ENCODE results near the gene MSX2. TPM values are rescaled to one million over a fixed set of nuclear protein-coding genes. Genes with fewer than 3 reads are reported as not detected.

The MSX2 gene
- total and polyA plus RNA-seq, 2 of the 4 experiments (the other 2 are of a cell fraction): 2.2 to 3.7 TPM

GRCh38 chr5:174707671-174708070, 16.7 kb upstream of the MSX2 start:
- Histone ChIP-seq H2BK15ac (ENCODE audit: low read depth, low read length) (no peak overlapping the region), H2BK120ac (ENCODE audit: low read depth, low read length) (no peak overlapping the region), H4K20me1 (ENCODE audit: insufficient read depth, low read length) (no peaks in the 10 kb centered on the region), H3K9me1 (ENCODE audit: insufficient read depth, low read length) (no peaks in the 10 kb centered on the region; the same call in 1 of the 2 replicates), H3K18ac (ENCODE audit: low read depth, low read length) (no peak overlapping the region), H3K4me1 (ENCODE audit: control insufficient read depth, insufficient read depth, low read length) (peaks cover 4% of the 10 kb centered on the region; the same call in 1 of the 2 replicates), H2AK5ac (ENCODE audit: low read depth, low read length) (no peak overlapping the region), H3K36me3 (ENCODE audit: control insufficient read depth, insufficient read depth, low read length) (no peaks in the 10 kb centered on the region), H3K27me3 (ENCODE audit: control insufficient read depth, insufficient read depth, low read length) (peaks cover 41% of the 10 kb centered on the region), H4K5ac (ENCODE audit: low read depth, low read length) (no peak overlapping the region), H2AK9ac (replicated peaks; ENCODE audit: low read depth, low read length, poor library complexity) (no peak overlapping the region), H2AFZ (replicated peaks; ENCODE audit: low read length, poor library complexity) (no peak overlapping the region), H2BK20ac (ENCODE audit: low read depth, low read length) (no peak overlapping the region; the same call in 1 of the 2 replicates), H3K4me2 (ENCODE audit: low read depth, low read length) (peak overlapping the region; percentile 67), H3K4ac (ENCODE audit: low read depth, low read length) (no peak overlapping the region), H3K27ac (ENCODE audit: insufficient read depth, low read length) (no peak overlapping the region; the same call in 1 of the 2 replicates), H3K4me3 (ENCODE audit: insufficient read depth, low read depth, low read length) (no peak overlapping the region), H2BK5ac (ENCODE audit: low read depth, low read length, poor library complexity, severe bottlenecking) (no peak overlapping the region), H3K9me3 (ENCODE audit: control insufficient read depth, insufficient read depth, low read length) (no peaks in the 10 kb centered on the region), H3K9ac (ENCODE audit: low read depth, low read length) (no peak overlapping the region), H4K8ac (ENCODE audit: low read depth in 2 of 2, low read length in 2 of 2) (no peak overlapping the region), H3K14ac (replicated peaks; ENCODE audit: low read depth, low read length) (no peak overlapping the region), H4K91ac (ENCODE audit: insufficient read depth, low read depth, low read length) (no peak overlapping the region), H3K79me1 (ENCODE audit: low read depth in 1 of 2, low read length in 2 of 2) (no peaks in the 10 kb centered on the region), H3K56ac (ENCODE audit: extremely low read depth, insufficient read depth, low read length) (no peak overlapping the region), H3K23ac (ENCODE audit: low read depth, low read length) (no peak overlapping the region)
- no CpG with 5 or more reads among the region's 11 CpGs for WGBS, 2 experiments (ENCODE audit: extremely low coverage in 2 of 2, insufficient read length in 1 of 2)
- intact Hi-C loops (cut with micrococcal nuclease) (no loop called here), in situ Hi-C loops (cut with MboI; ENCODE audit: low sequenced_read_pairs) (no loop called here), dilution Hi-C loops (cut with HindIII; ENCODE audit: low sequenced_read_pairs, unreplicated experiment) (no loop called here)
- no peak for DNase-seq
- no peak for ATAC-seq (ENCODE audit: low read depth)
- TF ChIP-seq USF2 (IDR thresholded peaks at IDR 0.05; ENCODE audit: low read depth, low read length) (no peak), RFX5 (IDR thresholded peaks at IDR 0.05; ENCODE audit: low read depth, low read length) (no peak), SMC3 (IDR thresholded peaks at IDR 0.05; ENCODE audit: low read depth, low read length) (no peak), RAD21 (IDR thresholded peaks at IDR 0.05; ENCODE audit: low read length) (no peak), RCOR1 (IDR thresholded peaks at IDR 0.05; ENCODE audit: insufficient replicate concordance, low read length) (no peak), CEBPB (IDR thresholded peaks at IDR 0.05; ENCODE audit: low read depth, low read length) (no peak), BHLHE40 (IDR thresholded peaks at IDR 0.05; ENCODE audit: low read depth, low read length) (no peak), CTCF (conservative IDR thresholded peaks at IDR 0.05; ENCODE audit: low read depth, low read length) (no peak), FOS (IDR thresholded peaks at IDR 0.05; ENCODE audit: low read depth, low read length) (no peak), MAZ (IDR thresholded peaks at IDR 0.05; ENCODE audit: borderline replicate concordance, low read depth, low read length) (no peak), CHD1 (IDR thresholded peaks at IDR 0.05; ENCODE audit: low read depth, low read length) (no peak), MAFK (IDR thresholded peaks at IDR 0.05; ENCODE audit: low read depth, low read length) (no peak), NFE2L2 (IDR thresholded peaks at IDR 0.05; ENCODE audit: low read depth, low read length) (no peak), POLR2A (IDR thresholded peaks at IDR 0.05; ENCODE audit: low read depth, low read length) (no peak), ELK1 (IDR thresholded peaks at IDR 0.05; ENCODE audit: borderline replicate concordance, low read depth, low read length) (no peak), MXI1 (IDR thresholded peaks at IDR 0.05; ENCODE audit: borderline replicate concordance, low read depth, low read length) (no peak)
- BruUV-seq (replicated peaks): no TSS peak
- CTCF ChIA-PET: no interaction called here
- POLR2A ChIA-PET (ENCODE audit: unreplicated experiment): no interaction called here
